Breast epithelium (tissue), 4 donors: ENCODE measurements around the gene CYYR1. TPM values are rescaled to one million over a fixed set of nuclear protein-coding genes. Genes with fewer than 3 reads are reported as not detected.
A peak's percentile ranks its signal among the peaks of the same experiment; 100 is the strongest.

Experiments
- DNase-seq, 2 donors: peaks; one replicate each; pipeline ENCODE4 v3.0.0-alpha.2; 2019; ENCODE audit warnings: low spot score in 2 of 2
- H3K27ac ChIP-seq, 2 donors: fragments of 200-600 bp; sonication (generic) in 1 of 2; one replicate each; pipeline ENCODE4 v1.5.1; 2016 to 2019; ENCODE audit warnings: mild to moderate bottlenecking in 1 of 2
- H3K27me3 ChIP-seq, 2 donors: fragments of 200-600 bp; sonication (generic) in 1 of 2; one replicate each; pipeline versions ENCODE4 v1.5.1 to v1.6.0; 2017 to 2019; ENCODE audit warnings: control low read depth in 1 of 2, mild to moderate bottlenecking in 1 of 2
- H3K36me3 ChIP-seq: fragments of 200-600 bp; one replicate; pipeline ENCODE4 v1.5.1; 2019
- H3K4me1 ChIP-seq, 2 donors: fragments of 200-600 bp; sonication (generic); one replicate each; pipeline ENCODE4 v1.5.1; 2016 to 2019; ENCODE audit warnings: control low read depth in 1 of 2
- H3K4me3 ChIP-seq, 3 donors: fragments of 200-600 bp; sonication (generic); 1 replicate in 2 of 3; 2 replicates in 1 of 3; pipeline ENCODE4 v1.5.1; 2016 to 2019; ENCODE audit warnings: mild to moderate bottlenecking in 3 of 3, moderate library complexity in 2 of 3
- H3K9me3 ChIP-seq, 2 donors: fragments of 200-600 bp; sonication (generic) in 1 of 2; one replicate each; pipeline ENCODE4 v1.5.1; 2016 to 2019; ENCODE audit warnings: control low read depth in 1 of 2
- CTCF ChIP-seq, 3 donors: fragments of 450-650 bp; IDR thresholded peaks; one replicate each; pipeline ENCODE4 v1.5.1; 2016 to 2017; ENCODE audit warnings: antibody characterized with exemption in 3 of 3, mild to moderate bottlenecking in 3 of 3, moderate library complexity in 3 of 3
- POLR2A ChIP-seq: fragments of 450-650 bp; IDR thresholded peaks from one replicate; pipeline ENCODE4 v1.6.1; 2016; ENCODE audit warnings: antibody characterized with exemption, mild to moderate bottlenecking, moderate library complexity
- POLR2AphosphoS5 ChIP-seq, 3 donors: sonication (generic); formaldehyde crosslinking; IDR thresholded peaks; one replicate each; pipeline ENCODE4 v1.6.1; 2017; ENCODE audit warnings: antibody characterized with exemption in 3 of 3
- intact Hi-C: fragments of 100-400 bp; cut with DNase I; formaldehyde crosslinking; loops from one replicate; pipeline ENCODE4 v1.15.1; 2023; ENCODE audit warnings: low total_unique reads
- total RNA-seq, 3 donors: library from RNA; depleted of rRNA; stranded (reverse); fragments of >200 nt; gene quantifications; one replicate each; pipeline ENCODE4 v1.1.0, GENCODE V29; 2016

The CYYR1 gene
- total RNA-seq, 3 donors from 2014 or later: 10.6 to 15.1 (median 14.3) TPM

DNA sequence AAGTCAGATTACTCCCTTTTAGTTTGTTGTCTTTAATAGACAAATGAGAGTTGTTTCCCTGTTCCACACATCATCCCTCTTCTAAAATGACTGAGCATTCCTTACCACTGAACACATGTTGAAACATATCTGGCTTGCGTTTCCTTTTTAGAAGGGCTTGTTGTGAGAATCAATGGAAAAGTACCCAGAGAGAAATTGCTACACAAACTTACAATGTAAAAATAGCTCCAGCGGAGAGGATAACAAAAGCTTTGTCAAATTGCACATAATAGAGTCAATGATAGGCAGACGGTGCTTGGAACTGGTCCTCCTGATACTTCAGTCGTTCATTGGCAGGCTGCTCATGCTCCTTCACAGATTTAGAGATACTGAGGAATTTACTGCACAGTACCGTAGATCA is 123.9 kb downstream of the CYYR1 start:
- H3K27ac ChIP-seq: peak overlapping the region; percentile 56 to 66
- no peaks in the 10 kb centered on the region for H3K36me3 ChIP-seq
- no peak for DNase-seq
- H3K27me3 ChIP-seq: no peaks in the 10 kb centered on the region
- intact Hi-C loops: no loop called here
- H3K4me1 ChIP-seq: no peaks in the 10 kb centered on the region
- TF ChIP-seq POLR2AphosphoS5 (IDR thresholded peaks at IDR 0.05): no peak
- TF ChIP-seq POLR2A: no peak
- no peak for TF ChIP-seq CTCF (IDR thresholded peaks at IDR 0.05)
- no peak overlapping the region for H3K4me3 ChIP-seq
- no peaks in the 10 kb centered on the region for H3K9me3 ChIP-seq

DNA sequence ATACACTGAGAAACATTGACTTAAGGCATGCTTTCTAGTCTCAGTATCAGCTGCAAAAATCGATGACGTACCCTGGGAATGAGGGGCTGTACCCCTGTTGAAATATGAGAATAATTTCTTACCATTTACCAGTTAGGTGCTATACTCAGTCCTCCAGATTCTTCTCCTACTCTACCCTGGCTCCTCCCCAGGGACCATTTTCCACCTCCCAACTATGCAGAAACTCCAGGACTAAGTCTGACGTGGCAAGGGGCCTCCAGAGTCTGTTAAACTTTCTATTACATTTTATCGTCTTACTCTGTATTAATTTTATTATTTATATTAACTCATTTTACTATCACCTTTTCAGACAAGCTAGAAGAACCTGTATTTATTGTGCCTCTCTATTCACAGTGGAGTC is 124.3 kb downstream of the CYYR1 start:
- Histone ChIP-seq H3K4me3 (no peak overlapping the region), H3K4me1 (no peaks in the 10 kb centered on the region), H3K27me3 (no peaks in the 10 kb centered on the region), H3K9me3 (no peaks in the 10 kb centered on the region), H3K27ac (peak overlapping the region; percentile 56 to 66), H3K36me3 (no peaks in the 10 kb centered on the region)
- DNase-seq: no peak
- intact Hi-C loops: no loop called here
- TF ChIP-seq POLR2AphosphoS5 (IDR thresholded peaks at IDR 0.05) (no peak), POLR2A (no peak), CTCF (IDR thresholded peaks at IDR 0.05) (no peak)

DNA sequence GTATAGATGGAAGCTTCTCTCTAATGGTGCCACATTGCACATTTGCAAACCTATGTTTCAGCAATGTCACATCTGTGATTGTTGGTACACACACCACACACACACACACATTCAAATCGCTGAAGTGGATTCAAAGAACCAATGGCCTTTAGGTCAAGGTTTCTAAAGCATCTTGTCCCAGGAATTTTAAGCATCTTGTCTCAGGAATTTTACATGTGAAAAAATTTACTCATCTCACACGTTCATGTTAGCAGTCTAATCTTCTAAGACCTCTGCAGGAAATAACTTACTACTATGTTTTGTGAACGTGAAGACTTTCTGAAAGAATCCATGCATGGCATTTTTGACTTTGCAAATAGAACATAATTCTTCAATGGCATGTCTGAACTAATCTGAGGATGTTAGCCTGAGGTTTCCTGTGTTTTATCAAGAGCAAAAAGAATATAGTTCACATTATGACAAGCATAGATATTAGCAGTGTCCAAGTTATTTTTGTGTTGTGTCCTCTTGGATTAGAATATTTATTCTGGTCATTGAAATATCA is 125.1 kb downstream of the CYYR1 start:
- H3K27ac ChIP-seq: no peak overlapping the region
- H3K36me3 ChIP-seq: no peaks in the 10 kb centered on the region
- H3K27me3 ChIP-seq: no peaks in the 10 kb centered on the region
- intact Hi-C loops: no loop called here
- H3K4me1 ChIP-seq: no peaks in the 10 kb centered on the region
- no peak for DNase-seq
- H3K4me3 ChIP-seq: no peak overlapping the region
- no peaks in the 10 kb centered on the region for H3K9me3 ChIP-seq
- TF ChIP-seq POLR2AphosphoS5 (IDR thresholded peaks at IDR 0.05) (no peak), CTCF (IDR thresholded peaks at IDR 0.05) (no peak), POLR2A (no peak)

- no peak overlapping the region for H3K27ac ChIP-seq
- intact Hi-C loops: no loop called here
- TF ChIP-seq CTCF (IDR thresholded peaks at IDR 0.05): no peak
- TF ChIP-seq POLR2AphosphoS5 (IDR thresholded peaks at IDR 0.05): no peak
These were observed 127.6 kb downstream of the CYYR1 start for GRCh38 chr21:26445440-26445839.

DNA sequence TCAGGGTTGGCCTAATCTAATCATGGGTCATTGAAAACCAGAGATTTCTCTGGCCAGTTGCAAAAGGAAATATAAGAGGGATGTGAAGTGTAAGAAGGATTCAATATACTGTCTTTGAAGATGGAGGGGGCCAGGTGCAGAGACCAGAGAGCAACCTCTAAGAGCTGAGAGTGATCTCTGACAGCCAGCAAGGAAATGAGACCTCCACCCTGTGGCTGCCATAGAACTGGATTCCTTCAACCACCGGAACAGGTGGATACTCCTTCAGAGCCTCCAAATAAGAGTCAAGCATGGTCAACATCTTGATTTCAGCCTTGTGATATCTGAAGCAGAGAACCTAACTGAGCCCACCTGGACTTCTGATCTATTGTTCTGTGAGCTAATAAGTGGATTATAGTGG is 128.4 kb downstream of the CYYR1 start:
- TF ChIP-seq CTCF (IDR thresholded peaks at IDR 0.05): no peak
- no peak for TF ChIP-seq POLR2A
- no peak for TF ChIP-seq POLR2AphosphoS5 (IDR thresholded peaks at IDR 0.05)
- Histone ChIP-seq H3K4me1 (no peaks in the 10 kb centered on the region), H3K27me3 (no peaks in the 10 kb centered on the region), H3K36me3 (no peaks in the 10 kb centered on the region), H3K9me3 (no peaks in the 10 kb centered on the region), H3K27ac (no peak overlapping the region), H3K4me3 (no peak overlapping the region)
- intact Hi-C loops: no loop called here
- no peak for DNase-seq

More at GRCh38 chr21:26445440-26445839, 127.6 kb downstream of the CYYR1 start:
- H3K4me1 ChIP-seq: no peaks in the 10 kb centered on the region
- no peaks in the 10 kb centered on the region for H3K36me3 ChIP-seq
- H3K4me3 ChIP-seq: no peak overlapping the region
- no peaks in the 10 kb centered on the region for H3K9me3 ChIP-seq
- no peaks in the 10 kb centered on the region for H3K27me3 ChIP-seq
- no peak for DNase-seq
